Left ventricle myocardium inferior (tissue), 1 donor: ENCODE data around the gene ANO9. TPM values are rescaled to one million over a fixed set of nuclear protein-coding genes. Genes with fewer than 3 reads are reported as not detected.

ENCODE experiments used
- DNase-seq: peaks from one replicate; pipeline ENCODE4 v3.0.0-alpha.2; 2020
- H3K27ac ChIP-seq: fragments of 200-600 bp; replicated peaks from 2 replicates; pipeline ENCODE4 v1.8.0; 2021
- H3K27me3 ChIP-seq: fragments of 200-600 bp; 2 replicates; pipeline ENCODE4 v1.8.0; 2021; ENCODE audit warnings: low read depth
- H3K36me3 ChIP-seq: fragments of 200-600 bp; 2 replicates; pipeline ENCODE4 v1.8.0; 2021
- H3K4me1 ChIP-seq: fragments of 200-600 bp; 2 replicates; pipeline ENCODE4 v1.8.0; 2021
- H3K4me3 ChIP-seq: fragments of 200-600 bp; 2 replicates; pipeline ENCODE4 v1.8.0; 2021; ENCODE audit warnings: mild to moderate bottlenecking, moderate library complexity
- H3K9me3 ChIP-seq: fragments of 200-600 bp; replicated peaks from 2 replicates; pipeline ENCODE4 v1.8.0; 2021
- CTCF ChIP-seq: fragments of 200-600 bp; IDR thresholded peaks from 2 replicates; pipeline ENCODE4 v1.8.0; 2021; ENCODE audit warnings: antibody characterized with exemption, mild to moderate bottlenecking, borderline replicate concordance
- intact Hi-C: fragments of 100-400 bp; cut with micrococcal nuclease; formaldehyde crosslinking; loops from one replicate; pipeline ENCODE4 v1.11.0; 2022
- total RNA-seq: library from RNA; stranded (reverse); fragmentation: NEBNext Ultra II Directional; extraction: Animal tissue kit (Norgen Biotek cat#: 25700); gene quantifications from one replicate; pipeline ENCODE4 v1.2.1, GENCODE V29; 2021
- donor health status: DM: no; HTN: yes; CAD: no; lungs with severe emphysema.

The ANO9 gene
- total RNA-seq, 1 donor from 2014 or later: 0.11 TPM

- Histone ChIP-seq H3K27me3 (peaks cover 63% of the 10 kb centered on the region), H3K9me3 (no peaks in the 10 kb centered on the region), H3K4me1 (peaks cover 10% of the 10 kb centered on the region), H3K36me3 (no peaks in the 10 kb centered on the region), H3K4me3 (no peak overlapping the region), H3K27ac (no peak overlapping the region)
- TF ChIP-seq CTCF: no peak
- DNase-seq: no peak
- intact Hi-C loops: no loop called here
These were observed 68.7 kb downstream of the ANO9 start for GRCh38 chr11:372809-373715.

- Histone ChIP-seq H3K27ac (no peak overlapping the region), H3K4me3 (no peak overlapping the region), H3K9me3 (no peaks in the 10 kb centered on the region), H3K36me3 (no peaks in the 10 kb centered on the region), H3K27me3 (peaks cover 63% of the 10 kb centered on the region), H3K4me1 (peaks cover 11% of the 10 kb centered on the region)
- intact Hi-C loops: no loop called here
- no peak for DNase-seq
- TF ChIP-seq CTCF: no peak
These were observed 69.9 kb downstream of the ANO9 start for GRCh38 chr11:371716-372590.

- no peak for DNase-seq
- Histone ChIP-seq H3K27ac (no peak overlapping the region), H3K4me1 (peaks cover 11% of the 10 kb centered on the region), H3K9me3 (no peaks in the 10 kb centered on the region), H3K27me3 (peaks cover 71% of the 10 kb centered on the region), H3K4me3 (no peak overlapping the region), H3K36me3 (no peaks in the 10 kb centered on the region)
- TF ChIP-seq CTCF: no peak
- intact Hi-C loops: no loop called here
These were observed 70.8 kb downstream of the ANO9 start for GRCh38 chr11:371051-371450.

- DNase-seq: no peak
- H3K4me3 ChIP-seq: no peak overlapping the region
- H3K36me3 ChIP-seq: no peaks in the 10 kb centered on the region
- no peak for TF ChIP-seq CTCF
- H3K27me3 ChIP-seq: peaks cover 74% of the 10 kb centered on the region
- no peak overlapping the region for H3K27ac ChIP-seq
- intact Hi-C loops: no loop called here
- peaks cover 11% of the 10 kb centered on the region for H3K4me1 ChIP-seq
- H3K9me3 ChIP-seq: no peaks in the 10 kb centered on the region
These were observed 71.5 kb downstream of the ANO9 start for GRCh38 chr11:370070-370941.
